Heart left ventricle (tissue), 16 donors: ENCODE measurements around the gene DTX3. TPM values are rescaled to one million over a fixed set of nuclear protein-coding genes. Genes with fewer than 3 reads are reported as not detected.

ENCODE experiments used
- ATAC-seq, 4 donors: fragments of 200-7000 bp; cut with Tn5 transposase; one replicate each; pipeline ENCODE4 v1.9.1; 2020 to 2022; ENCODE audit warnings: moderate library complexity in 4 of 4, mild to moderate bottlenecking in 3 of 4, moderate number of reproducible peaks in 1 of 4
- DNase-seq, 5 donors: peaks; one replicate each; pipeline ENCODE4 v3.0.0-alpha.2; 2020
- H3K27ac ChIP-seq, 12 donors: fragments of 200-600 bp; sonication (generic) in 4 of 12; one replicate each; pipeline versions ENCODE4 v1.5.0 to v1.8.0; 2016 to 2022; ENCODE audit warnings: mild to moderate bottlenecking in 2 of 12
- H3K27me3 ChIP-seq, 9 donors: fragments of 200-600 bp; sonication (generic) in 2 of 9; one replicate each; pipeline versions ENCODE4 v1.5.1 to v1.8.0; 2016 to 2022; ENCODE audit warnings: mild to moderate bottlenecking in 3 of 9
- H3K36me3 ChIP-seq, 9 donors: fragments of 200-600 bp; sonication (generic) in 2 of 9; one replicate each; pipeline versions ENCODE4 v1.5.0 to v1.8.0; 2018 to 2022; ENCODE audit warnings: mild to moderate bottlenecking in 2 of 9
- H3K4me1 ChIP-seq, 12 donors: fragments of 200-600 bp; sonication (generic) in 4 of 12; one replicate each; pipeline versions ENCODE4 v1.5.0 to v1.8.0; 2016 to 2022; ENCODE audit warnings: mild to moderate bottlenecking in 3 of 12
- H3K4me3 ChIP-seq, 12 donors: fragments of 200-600 bp; sonication (generic) in 4 of 12; one replicate each; pipeline versions ENCODE4 v1.5.0 to v1.8.0; 2017 to 2022; ENCODE audit warnings: mild to moderate bottlenecking in 9 of 12, moderate library complexity in 4 of 12
- H3K9me3 ChIP-seq, 12 donors: fragments of 200-600 bp; sonication (generic) in 4 of 12; one replicate each; pipeline versions ENCODE4 v1.5.0 to v1.8.0; 2016 to 2022; ENCODE audit warnings: mild to moderate bottlenecking in 1 of 12
- CTCF ChIP-seq, 12 donors: fragments of 200-600 bp; sonication (generic) in 4 of 12; IDR thresholded peaks; one replicate each; pipeline versions ENCODE4 v1.5.0 to v1.8.0; 2018 to 2022; ENCODE audit warnings: antibody characterized with exemption in 12 of 12, mild to moderate bottlenecking in 5 of 12
- POLR2A ChIP-seq, 2 donors: fragments of 450-650 bp; IDR thresholded peaks; one replicate each; pipeline ENCODE4 v1.6.1; 2017; ENCODE audit warnings: antibody characterized with exemption in 2 of 2, mild to moderate bottlenecking in 2 of 2, moderate library complexity in 2 of 2
- WGBS, 4 donors: extraction: QIAGEN DNeasy Blood & Tissue Kit in 2 of 4; methylation state at CpG; one replicate each; pipeline versions ENCODE4 v1.1.5 to v1.1.7; 2013 to 2018; 5-methylcytosine and 5-hydroxymethylcytosine counted together
- intact Hi-C, 10 donors: fragments of 100-400 bp; cut with DNase I; formaldehyde crosslinking; loops; one replicate each; pipeline versions ENCODE4 v1.11.1 to v1.14.2; 2022
- polyA plus RNA-seq, 2 donors: library from polyadenylated mRNA; stranded (reverse); fragments of 200-250 nt; gene quantifications; one replicate each; pipeline ENCODE4 v1.2.3, GENCODE V29; 2013
- total RNA-seq, 9 donors: library from RNA; depleted of rRNA in 2 of 9; stranded (reverse); fragments of >200 nt in 2 of 9; fragmentation: NEBNext Ultra II Directional in 3 of 9; extraction: Animal tissue kit (Norgen Biotek cat#: 25700) in 3 of 9; gene quantifications; one replicate each; pipeline versions ENCODE4 v1.1.0 to v1.2.4, GENCODE V29; 2016 to 2023
- donor health status: ischemic (EF 13 %, LVEDD 7.1; RV severe dilation, severe dysfunction).
- donor health status: healthy with polysubstance abuse.
- donor health status: DM: no; HTN: yes; CAD: no.
- donor health status: DM: no; HTN: no; CAD: no.
- donor health status: ischemic (EF 25% LVEDD 6.9; RV normal size, moderate dysfunction).
- donor health status: ischemic (EF 25% LVEDD 5.7; RV mildly dilated, moderate dysfunction).
- donor health status: healthy.
- donor health status: DM: yes; HTN: yes; CAD: no.
- donor health status: ischemic (EF 35%, LVEDD 5.7; RV mildly dilated, moderate dysfunction).
- donor health status: nonischemic (EF 11% LVEDD 7.7; RV severe dilation, severe dysfunction).
- donor health status: DM: yes; HTN: yes; CAD: no.
- donor health status: PGD.
- donor health status: ischemic (EF 29% LVEDD 5.4; RV normal size, mild dysfunction).
- donor health status: nonischemic (EF 23%, LVEDD 6.1; RV moderate dilation, normal function).

The DTX3 gene
- total and polyA plus RNA-seq, 11 donors, result 15.6 to 30.7 (median 22.4) TPM

DNA sequence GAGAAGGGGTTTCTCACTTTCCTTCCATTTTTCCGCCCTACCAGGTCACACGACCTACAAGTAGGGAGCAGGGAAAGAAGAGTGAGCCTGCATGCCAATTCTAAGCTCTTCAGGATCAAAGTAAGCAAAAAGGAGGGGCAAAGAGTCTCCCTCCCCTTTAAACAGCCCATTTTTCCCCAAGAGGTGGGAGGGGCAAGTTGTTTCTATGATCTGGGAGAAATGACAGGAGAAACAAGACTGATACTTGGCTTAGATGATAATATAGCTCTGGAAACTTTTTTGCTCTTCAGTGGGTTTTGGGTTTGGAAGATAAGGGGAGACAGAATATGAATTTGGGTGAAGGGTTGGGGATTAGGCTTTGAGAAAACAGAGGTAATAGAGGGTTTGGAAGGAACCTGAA is 1.8 kb downstream of the DTX3 start:
- TF ChIP-seq POLR2A (IDR thresholded peaks at IDR 0.05), result no peak
- no peak for TF ChIP-seq CTCF (IDR thresholded peaks at IDR 0.05)
- DNase-seq (no peak), ATAC-seq (no peak)
- Histone ChIP-seq H3K36me3 (peaks cover 0 to 34% (median 17%) of the 10 kb centered on the region in 9 donors), H3K9me3 (no peaks in the 10 kb centered on the region), H3K27ac (peak overlapping the region in 7 of 12 donors; percentile 14 to 98 (median 91)), H3K27me3 (peaks cover 0 to 11% (median 0%) of the 10 kb centered on the region in 9 donors), H3K4me1 (peaks cover 0 to 63% (median 29%) of the 10 kb centered on the region in 12 donors), H3K4me3 (peak overlapping the region in 6 of 12 donors; percentile 67 to 96 (median 80))
- 61 to 85% (median 78%) methylated on average over 2 of the region's 2 CpGs for WGBS, 4 donors
- intact Hi-C loops, result no loop called here

- DNase-seq (no peak), ATAC-seq (no peak)
- TF ChIP-seq CTCF (IDR thresholded peaks at IDR 0.05), result no peak
- TF ChIP-seq POLR2A (IDR thresholded peaks at IDR 0.05), result no peak
- peaks cover 0 to 67% (median 32%) of the 10 kb centered on the region in 12 donors for H3K4me1 ChIP-seq
- H3K9me3 ChIP-seq, result no peaks in the 10 kb centered on the region
- intact Hi-C loops, result no loop called here
- 86 to 93% (median 89%) methylated on average over 11 of the region's 11 CpGs for WGBS, 4 donors
- peaks cover 0 to 13% (median 0%) of the 10 kb centered on the region in 9 donors for H3K27me3 ChIP-seq
- peaks cover 0 to 30% (median 13%) of the 10 kb centered on the region in 9 donors for H3K36me3 ChIP-seq
- peak overlapping the region in 6 of 12 donors; percentile 13 to 90 (median 37) for H3K27ac ChIP-seq
- peak overlapping the region in 2 of 12 donors; percentile 11 to 15 for H3K4me3 ChIP-seq
Measured at GRCh38 chr12:57606821-57607220, 2.2 kb downstream of the DTX3 start.

DNA sequence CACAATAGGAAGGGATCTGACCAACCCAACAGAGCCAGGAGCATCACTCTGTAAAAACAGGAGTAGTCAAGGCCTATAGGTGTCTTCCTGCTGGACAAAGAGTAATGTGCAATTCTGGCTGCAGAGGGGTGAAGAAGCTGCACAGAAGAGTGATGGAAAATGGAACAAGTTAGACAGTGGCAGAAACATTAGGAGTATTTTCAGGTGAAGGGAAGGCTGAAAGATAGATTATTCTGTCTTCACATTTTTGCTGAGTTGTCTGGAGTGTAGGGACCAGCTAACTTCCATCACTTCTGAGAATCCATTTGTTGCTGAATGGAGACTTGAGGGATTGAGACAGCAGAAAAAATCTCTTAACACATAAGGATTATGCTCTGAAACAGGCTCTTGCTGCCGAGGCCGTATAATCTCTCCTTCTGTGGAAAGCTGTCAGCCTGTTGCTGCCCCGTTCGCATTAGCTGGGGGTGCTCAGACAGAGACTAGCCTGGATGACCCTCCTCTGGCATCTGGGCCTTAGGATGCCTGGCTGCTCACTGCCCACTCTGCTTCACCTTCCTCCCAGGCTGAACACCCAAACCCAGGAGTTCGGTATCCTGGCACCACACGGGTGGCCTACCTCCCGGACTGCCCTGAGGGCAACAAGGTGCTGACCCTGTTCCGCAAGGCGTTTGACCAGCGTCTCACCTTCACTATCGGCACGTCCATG is 3.5 kb downstream of the DTX3 start:
- Histone ChIP-seq H3K9me3 (no peaks in the 10 kb centered on the region), H3K27me3 (peaks cover 0 to 25% (median 0%) of the 10 kb centered on the region in 9 donors), H3K4me3 (no peak overlapping the region), H3K36me3 (peaks cover 0 to 28% (median 6%) of the 10 kb centered on the region in 9 donors), H3K27ac (peak overlapping the region in 5 of 12 donors; percentile 28 to 96 (median 88)), H3K4me1 (peaks cover 0 to 77% (median 35%) of the 10 kb centered on the region in 12 donors)
- ATAC-seq (no peak), DNase-seq (no peak)
- intact Hi-C loops, result no loop called here
- TF ChIP-seq POLR2A (IDR thresholded peaks at IDR 0.05) (no peak), CTCF (IDR thresholded peaks at IDR 0.05) (no peak)
- WGBS, 4 donors, result 80 to 89% (median 83%) methylated on average over 12 of the region's 12 CpGs

GRCh38 chr12:57609101-57609780 is 4.6 kb downstream of the DTX3 start:
- intact Hi-C loops, result no loop called here
- Histone ChIP-seq H3K36me3 (peaks cover 0 to 29% (median 6%) of the 10 kb centered on the region in 9 donors), H3K9me3 (no peaks in the 10 kb centered on the region), H3K27ac (peak overlapping the region; percentile 43 to 96 (median 85)), H3K4me3 (peak overlapping the region in 6 of 12 donors; percentile 65 to 83 (median 74)), H3K27me3 (peaks cover 0 to 25% (median 0%) of the 10 kb centered on the region in 9 donors), H3K4me1 (peaks cover 0 to 79% (median 28%) of the 10 kb centered on the region in 12 donors)
- TF ChIP-seq POLR2A (IDR thresholded peaks at IDR 0.05) (no peak), CTCF (IDR thresholded peaks at IDR 0.05) (no peak)
- DNase-seq (no peak), ATAC-seq (no peak)
- 59 to 68% (median 64%) methylated on average over 19 of the region's 19 CpGs for WGBS, 4 donors
